CD14-positive monocyte (primary cell): ENCODE data around the gene CYB561D2. TPM values are rescaled to one million over a fixed set of nuclear protein-coding genes. Genes with fewer than 3 reads are reported as not detected.
A peak's percentile ranks its signal among the peaks of the same experiment; 100 is the strongest.

ENCODE experiments used
- DNase-seq, 3 donors: peaks; one replicate each; pipeline ENCODE4 v3.0.0-alpha.2; 2011 to 2022
- H2AFZ ChIP-seq: 2 replicates; pipeline ENCODE4 v1.6.0; 2012; ENCODE audit warnings: mild to moderate bottlenecking, low read depth, low read length, inconsistent platforms; ENCODE audit not compliant: insufficient read depth, poor library complexity, severe bottlenecking
- H3K27ac ChIP-seq, 2 donors: 1 replicate in 1 of 2; 2 replicates in 1 of 2; pipeline ENCODE4 v1.5.1; 2012 to 2013; ENCODE audit warnings: low read length in 2 of 2, control low read depth in 1 of 2, inconsistent platforms in 1 of 2, low read depth in 1 of 2, mild to moderate bottlenecking in 1 of 2
- H3K27me3 ChIP-seq, 2 donors: one replicate each; pipeline versions ENCODE4 v1.6.0 to v1.6.1; 2011 to 2013; ENCODE audit warnings: low read length in 2 of 2; ENCODE audit not compliant: control insufficient read depth in 2 of 2, insufficient read depth in 2 of 2
- H3K36me3 ChIP-seq, 2 donors: replicated peaks in 1 of 2; 1 replicate in 1 of 2; 2 replicates in 1 of 2; pipeline versions ENCODE4 v1.5.1 to v1.6.1; 2012 to 2013; ENCODE audit warnings: low read length in 2 of 2, control low read depth in 1 of 2, inconsistent platforms in 1 of 2, mild to moderate bottlenecking in 1 of 2; ENCODE audit not compliant: insufficient read depth in 2 of 2, control insufficient read depth in 1 of 2
- H3K4me1 ChIP-seq, 2 donors: 1 replicate in 1 of 2; 2 replicates in 1 of 2; pipeline versions ENCODE4 v1.5.1 to v1.6.1; 2012 to 2013; ENCODE audit warnings: low read length in 2 of 2, control low read depth in 1 of 2, inconsistent platforms in 1 of 2, mild to moderate bottlenecking in 1 of 2, moderate library complexity in 1 of 2; ENCODE audit not compliant: insufficient read depth in 2 of 2, control insufficient read depth in 1 of 2
- H3K4me2 ChIP-seq: replicated peaks from 2 replicates; pipeline ENCODE3; 2012; ENCODE audit warnings: low read length, moderate library complexity, mild to moderate bottlenecking; ENCODE audit not compliant: poor library complexity, severe bottlenecking; ENCODE audit errors: extremely low read depth
- H3K4me3 ChIP-seq, 3 experiments: fragments of 200-600 bp in 1 of 3; sonication (generic) in 1 of 3; replicated peaks in 1 of 3; 1 replicate in 2 of 3; 2 replicates in 1 of 3; pipeline ENCODE4 v1.5.1; 2011 to 2013; ENCODE audit warnings: low read length in 3 of 3, mild to moderate bottlenecking in 3 of 3, control low read depth in 2 of 3, low read depth in 2 of 3, inconsistent platforms in 1 of 3, moderate library complexity in 1 of 3
- H3K79me2 ChIP-seq: 2 replicates; pipeline ENCODE4 v1.6.0; 2012; ENCODE audit warnings: mild to moderate bottlenecking, control low read depth, inconsistent platforms, low read length, moderate library complexity; ENCODE audit not compliant: insufficient read depth
- H3K9ac ChIP-seq: 2 replicates; pipeline ENCODE4 v1.6.0; 2017; ENCODE audit warnings: low read length, mild to moderate bottlenecking; ENCODE audit not compliant: insufficient read depth, poor library complexity, severe bottlenecking
- H3K9me3 ChIP-seq, 2 donors: replicated peaks in 1 of 2; 1 replicate in 1 of 2; 2 replicates in 1 of 2; pipeline versions ENCODE4 v1.5.1 to v1.6.1; 2012 to 2013; ENCODE audit warnings: low read length in 2 of 2, control low read depth in 1 of 2; ENCODE audit not compliant: control insufficient read depth in 1 of 2, insufficient read depth in 1 of 2
- H4K20me1 ChIP-seq: 2 replicates; pipeline ENCODE4 v1.6.0; 2012; ENCODE audit warnings: mild to moderate bottlenecking, low read length, control low read depth, moderate library complexity; ENCODE audit not compliant: insufficient read depth
- H3K27ac Mint-ChIP-seq, 7 donors: one replicate each; pipeline ENCODE4 v1.8.0; 2020; ENCODE audit warnings: mild to moderate bottlenecking in 7 of 7, mixed read lengths in 7 of 7, moderate library complexity in 6 of 7, inconsistent platforms in 2 of 7
- H3K27me3 Mint-ChIP-seq, 3 donors: one replicate each; pipeline ENCODE4 v1.8.0; 2021 to 2022; ENCODE audit warnings: low read depth in 3 of 3, mild to moderate bottlenecking in 3 of 3, mixed read lengths in 3 of 3, moderate library complexity in 3 of 3, inconsistent platforms in 1 of 3
- H3K36me3 Mint-ChIP-seq, 2 donors: one replicate each; pipeline ENCODE4 v1.8.0; 2020; ENCODE audit warnings: mixed read lengths in 2 of 2, inconsistent platforms in 1 of 2, mild to moderate bottlenecking in 1 of 2
- H3K4me1 Mint-ChIP-seq: one replicate; pipeline ENCODE4 v1.8.0; 2020; ENCODE audit warnings: mild to moderate bottlenecking, mixed read lengths
- H3K4me3 Mint-ChIP-seq, 2 donors: one replicate each; pipeline ENCODE4 v1.8.0; 2020; ENCODE audit warnings: mild to moderate bottlenecking in 2 of 2, mixed read lengths in 2 of 2, moderate library complexity in 1 of 2
- H3K9me3 Mint-ChIP-seq, 7 donors: one replicate each; pipeline ENCODE4 v1.8.0; 2020 to 2022; ENCODE audit warnings: mixed read lengths in 7 of 7, mild to moderate bottlenecking in 6 of 7, moderate library complexity in 6 of 7, inconsistent platforms in 2 of 7
- CTCF ChIP-seq: fragments of 200-600 bp; IDR thresholded peaks from one replicate; pipeline ENCODE4 v1.8.0; 2022; ENCODE audit warnings: antibody characterized with exemption, mild to moderate bottlenecking
- WGBS: methylation state at CpG from one replicate; pipeline ENCODE4 v1.1.5; 2013; ENCODE audit warnings: missing lambda C conversion rate; ENCODE audit not compliant: insufficient coverage; 5-methylcytosine and 5-hydroxymethylcytosine counted together
- intact Hi-C, 2 donors: fragments of 100-400 bp; cut with micrococcal nuclease; formaldehyde crosslinking; loops; one replicate each; pipeline versions ENCODE4 v1.15.0 to v1.15.1; 2023
- polyA plus RNA-seq, 3 donors: library from polyadenylated mRNA; depleted of rRNA in 1 of 3; unstranded in 2 of 3; stranded (reverse) in 1 of 3; fragments of 300-500 nt in 2 of 3; fragments of >200 nt in 1 of 3; fragmentation: Illumina TruSeq in 2 of 3; gene quantifications; 1 replicate in 2 of 3; 2 replicates in 1 of 3; pipeline ENCODE4 v1.2.3, GENCODE V29; 2012 to 2021

Gene CYB561D2
- polyA plus RNA-seq, 3 donors, result 78.9 to 94.0 (median 82.5) TPM

GRCh38 chr3:50324351-50325112 lies 26.1 kb upstream of the CYB561D2 start:
- H3K36me3 ChIP-seq, result peaks cover 3 to 14% of the 10 kb centered on the region in 2 donors
- H4K20me1 ChIP-seq, result peaks cover 23% of the 10 kb centered on the region
- H3K27me3 Mint-ChIP-seq, result peaks cover 0 to 5% (median 2%) of the 10 kb centered on the region in 3 donors
- peaks cover 7 to 30% of the 10 kb centered on the region in 2 donors for H3K36me3 Mint-ChIP-seq
- intact Hi-C loops, result loop anchor here in 1 of 2 donors (2.0 kb wide), 1 partner anchor 32 kb away; the partner anchor contains the start of gene IFRD2
- DNase-seq, result peak; percentile 49 to 67 (median 62)
- no peaks in the 10 kb centered on the region for H3K9me3 ChIP-seq
- H3K9me3 Mint-ChIP-seq, result no peaks in the 10 kb centered on the region
- no peak overlapping the region for H3K4me3 Mint-ChIP-seq
- peak overlapping the region; percentile 87 for H3K4me2 ChIP-seq
- peak overlapping the region in 1 of 3 experiments; percentile 90 for H3K4me3 ChIP-seq
- no peak overlapping the region for H3K9ac ChIP-seq
- H3K27ac ChIP-seq, result peak overlapping the region; percentile 77 to 97
- no peaks in the 10 kb centered on the region for H3K27me3 ChIP-seq
- peaks cover 75 to 90% of the 10 kb centered on the region in 2 donors for H3K4me1 ChIP-seq
- H2AFZ ChIP-seq, result no peak overlapping the region
- WGBS, result 78% methylated on average over 3 of the region's 4 CpGs
- peaks cover 72% of the 10 kb centered on the region for H3K4me1 Mint-ChIP-seq
- TF ChIP-seq CTCF, result peak; percentile 99
- peaks cover 34% of the 10 kb centered on the region for H3K79me2 ChIP-seq
- peak overlapping the region in 6 of 7 donors; percentile 46 to 89 (median 74) for H3K27ac Mint-ChIP-seq

GRCh38 chr3:50325113-50325480 lies 25.6 kb upstream of the CYB561D2 start:
- no peak overlapping the region for H3K4me3 ChIP-seq
- H2AFZ ChIP-seq, result no peak overlapping the region
- intact Hi-C loops, result loop anchor here in 1 of 2 donors (2.0 kb wide), 1 partner anchor 32 kb away; the partner anchor contains the start of gene IFRD2
- TF ChIP-seq CTCF, result no peak
- Mint-ChIP-seq H3K4me1 (peaks cover 67% of the 10 kb centered on the region), H3K4me3 (no peak overlapping the region), H3K27me3 (peaks cover 0 to 2% (median 1%) of the 10 kb centered on the region in 3 donors), H3K27ac (peak overlapping the region; percentile 50 to 85 (median 76)), H3K36me3 (peaks cover 11 to 31% of the 10 kb centered on the region in 2 donors), H3K9me3 (no peaks in the 10 kb centered on the region)
- H3K4me2 ChIP-seq, result no peak overlapping the region
- peak overlapping the region in 1 of 2 donors; percentile 56 for H3K27ac ChIP-seq
- H3K79me2 ChIP-seq, result peaks cover 29% of the 10 kb centered on the region
- peaks cover 28% of the 10 kb centered on the region for H4K20me1 ChIP-seq
- peaks cover 70 to 85% of the 10 kb centered on the region in 2 donors for H3K4me1 ChIP-seq
- no peaks in the 10 kb centered on the region for H3K9me3 ChIP-seq
- no CpG with 5 or more reads among the region's 2 CpGs for WGBS
- H3K27me3 ChIP-seq, result no peaks in the 10 kb centered on the region
- no peak overlapping the region for H3K9ac ChIP-seq
- H3K36me3 ChIP-seq, result peaks cover 9 to 15% of the 10 kb centered on the region in 2 donors
- no peak for DNase-seq
